Measurements from ENCODE around the gene GPRC5C. TPM values are rescaled to one million over a fixed set of nuclear protein-coding genes. Genes with fewer than 3 reads are reported as not detected.

GPRC5C gene
- total RNA-seq, 1 donor from 2014 or later, result 61.7 TPM

GRCh38 chr17:74464730-74465377 lies 33.0 kb downstream of the GPRC5C start:
- H3K4me3 ChIP-seq (ENCODE audit: low read depth, low read length), result no peak overlapping the region
- no peak for DNase-seq (ENCODE audit: low read depth)
- TF ChIP-seq CTCF (conservative IDR thresholded peaks at IDR 0.05; ENCODE audit: low read depth, low read length), result no peak

- H3K4me3 ChIP-seq (ENCODE audit: low read depth, low read length), result no peak overlapping the region
- no peak for TF ChIP-seq CTCF (conservative IDR thresholded peaks at IDR 0.05; ENCODE audit: low read depth, low read length)
- no peak for DNase-seq (ENCODE audit: low read depth)
Observed at GRCh38 chr17:74465378-74466110, 33.7 kb downstream of the GPRC5C start.

GRCh38 chr17:74466111-74466827 lies 34.4 kb downstream of the GPRC5C start, which contains the start of gene CD300A:
Gene CD300A, plus strand, starts transcription at chr17:74466634. Its CDS starts 70 bp downstream, at chr17:74466704.
- no peak for DNase-seq (ENCODE audit: low read depth)
- no peak for TF ChIP-seq CTCF (conservative IDR thresholded peaks at IDR 0.05; ENCODE audit: low read depth, low read length)
- H3K4me3 ChIP-seq (ENCODE audit: low read depth, low read length), result no peak within 1 kb of the TSS

GRCh38 chr17:74466828-74467184 lies 34.9 kb downstream of the GPRC5C start:
- TF ChIP-seq CTCF (conservative IDR thresholded peaks at IDR 0.05; ENCODE audit: low read depth, low read length), result no peak
- H3K4me3 ChIP-seq (ENCODE audit: low read depth, low read length), result no peak overlapping the region
- no peak for DNase-seq (ENCODE audit: low read depth)

GRCh38 chr17:74467221-74467951 lies 35.5 kb downstream of the GPRC5C start:
- no peak for DNase-seq (ENCODE audit: low read depth)
- no peak overlapping the region for H3K4me3 ChIP-seq (ENCODE audit: low read depth, low read length)
- TF ChIP-seq CTCF (conservative IDR thresholded peaks at IDR 0.05; ENCODE audit: low read depth, low read length), result no peak

GRCh38 chr17:74471341-74471740 lies 39.5 kb downstream of the GPRC5C start:
- no peak for TF ChIP-seq CTCF (conservative IDR thresholded peaks at IDR 0.05; ENCODE audit: low read depth, low read length)
- DNase-seq (ENCODE audit: low read depth), result no peak
- no peak overlapping the region for H3K4me3 ChIP-seq (ENCODE audit: low read depth, low read length)

Data from epithelial cell of proximal tubule (primary cell).